Neural progenitor cell (in vitro differentiated cells): ENCODE data around the gene PMFBP1. TPM values are rescaled to one million over a fixed set of nuclear protein-coding genes. Genes with fewer than 3 reads are reported as not detected.
A peak's percentile ranks its signal among the peaks of the same experiment; 100 is the strongest.

Source experiments
- DNase-seq: peaks from one replicate; pipeline ENCODE4 v3.0.0-alpha.2; 2016; ENCODE audit warnings: low spot score
- H2AFZ ChIP-seq: fragments of 200-600 bp; sonication (generic); replicated peaks from 2 replicates; pipeline ENCODE4 v1.6.1; 2016; ENCODE audit warnings: antibody characterized with exemption
- H3F3A ChIP-seq: fragments of 200-600 bp; sonication (generic); 2 replicates; pipeline ENCODE4 v1.6.1; 2016; ENCODE audit warnings: antibody characterized with exemption, low read depth
- H3K27ac ChIP-seq: fragments of 200-600 bp; sonication (generic); 2 replicates; pipeline ENCODE4 v1.5.1; 2016; ENCODE audit warnings: mild to moderate bottlenecking
- H3K27me3 ChIP-seq: fragments of 200-600 bp; sonication (generic); 2 replicates; pipeline ENCODE4 v1.6.1; 2016; ENCODE audit warnings: mild to moderate bottlenecking, moderate library complexity
- H3K36me3 ChIP-seq: fragments of 200-600 bp; sonication (generic); 2 replicates; pipeline ENCODE4 v1.5.1; 2016
- H3K4me1 ChIP-seq: fragments of 200-600 bp; sonication (generic); 2 replicates; pipeline ENCODE4 v1.6.1; 2016; ENCODE audit warnings: mixed run types
- H3K4me2 ChIP-seq: fragments of 200-600 bp; sonication (generic); 2 replicates; pipeline ENCODE4 v1.6.1; 2016
- H3K4me3 ChIP-seq: fragments of 200-600 bp; sonication (generic); 2 replicates; pipeline ENCODE4 v1.5.1; 2016
- H3K79me2 ChIP-seq: fragments of 200-600 bp; sonication (generic); 2 replicates; pipeline ENCODE4 v1.6.1; 2016; ENCODE audit warnings: low read depth
- H3K9ac ChIP-seq: fragments of 200-600 bp; sonication (generic); 2 replicates; pipeline ENCODE4 v1.6.1; 2016
- H3K9me3 ChIP-seq: fragments of 200-600 bp; sonication (generic); 2 replicates; pipeline ENCODE4 v1.5.1; 2016; ENCODE audit warnings: low read depth
- H4K20me1 ChIP-seq: fragments of 200-600 bp; sonication (generic); 2 replicates; pipeline ENCODE4 v1.6.1; 2016; ENCODE audit warnings: low read depth
- H3K27ac Mint-ChIP-seq: 3 replicates; pipeline ENCODE4 v1.8.0; 2021; ENCODE audit warnings: mixed read lengths
- H3K27me3 Mint-ChIP-seq: 2 replicates; pipeline ENCODE4 v1.8.0; 2022; ENCODE audit warnings: low read depth, mild to moderate bottlenecking, inconsistent platforms, moderate library complexity, mixed read lengths; ENCODE audit not compliant: insufficient read depth
- H3K36me3 Mint-ChIP-seq: 3 replicates; pipeline ENCODE4 v1.8.0; 2021; ENCODE audit warnings: mixed read lengths
- H3K4me1 Mint-ChIP-seq: 3 replicates; pipeline ENCODE4 v1.8.0; 2021; ENCODE audit warnings: mixed read lengths
- H3K4me3 Mint-ChIP-seq: 3 replicates; pipeline ENCODE4 v1.8.0; 2021; ENCODE audit warnings: mild to moderate bottlenecking, moderate library complexity, mixed read lengths
- H3K9me3 Mint-ChIP-seq: 3 replicates; pipeline ENCODE4 v1.8.0; 2020; ENCODE audit warnings: mixed read lengths
- CTCF ChIP-seq: fragments of 200-600 bp; sonication (generic); IDR thresholded peaks from 2 replicates; pipeline ENCODE4 v1.5.1; 2017; ENCODE audit warnings: antibody characterized with exemption, mild to moderate bottlenecking
- EZH2 ChIP-seq: fragments of 200-600 bp; sonication (generic); IDR thresholded peaks from 2 replicates; pipeline ENCODE4 v1.6.1; 2017; ENCODE audit warnings: antibody characterized with exemption, mild to moderate bottlenecking, moderate library complexity
- EZH2phosphoT487 ChIP-seq: fragments of 200-600 bp; sonication (generic); IDR thresholded peaks from 2 replicates; pipeline ENCODE4 v1.6.1; 2017; ENCODE audit warnings: antibody characterized with exemption
- total RNA-seq: library from RNA; depleted of rRNA; stranded (reverse); fragments of >200 nt; gene quantifications from 2 replicates; pipeline ENCODE4 v1.2.3, GENCODE V29; 2015; ENCODE audit warnings: low replicate concordance

The PMFBP1 gene
- total RNA-seq, 1 donor from 2014 or later = 12.8 TPM

DNA sequence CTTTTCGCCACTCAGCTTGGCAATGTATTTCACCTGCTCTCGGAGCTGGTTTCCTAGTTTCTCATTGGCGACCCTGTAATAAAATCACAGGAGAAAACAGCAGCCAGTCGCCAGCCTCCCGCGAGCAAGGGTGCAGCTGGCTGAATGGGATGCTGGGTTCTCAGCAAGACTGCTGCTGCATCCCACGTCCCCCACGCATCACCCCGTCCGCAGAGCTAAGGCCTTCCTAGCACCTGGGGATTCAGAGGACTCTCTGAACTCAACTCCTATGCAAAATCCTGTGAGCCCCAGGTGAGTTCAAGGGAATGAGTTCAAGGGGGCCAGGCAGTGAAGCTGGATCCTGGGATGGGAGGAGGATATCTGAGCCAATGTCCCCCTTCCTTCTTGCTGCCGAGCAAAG, 49.0 kb downstream of the PMFBP1 start:
- H3K4me2 ChIP-seq = no peak overlapping the region
- no peaks in the 10 kb centered on the region for H3K27me3 ChIP-seq
- H3K27ac ChIP-seq = no peak overlapping the region
- no peak overlapping the region for H3K4me3 Mint-ChIP-seq
- TF ChIP-seq EZH2 (no peak), CTCF (no peak), EZH2phosphoT487 (no peak)
- no peak overlapping the region for H3K4me3 ChIP-seq
- no peaks in the 10 kb centered on the region for H3K36me3 ChIP-seq
- H3K4me1 Mint-ChIP-seq = peaks cover 21% of the 10 kb centered on the region
- H4K20me1 ChIP-seq = no peaks in the 10 kb centered on the region
- H3K9me3 Mint-ChIP-seq = no peaks in the 10 kb centered on the region
- no peak for DNase-seq
- peaks cover 6% of the 10 kb centered on the region for H3K4me1 ChIP-seq
- H3K9ac ChIP-seq = no peak overlapping the region
- no peaks in the 10 kb centered on the region for H3F3A ChIP-seq
- H3K79me2 ChIP-seq = no peaks in the 10 kb centered on the region
- peaks cover 3% of the 10 kb centered on the region for H3K27me3 Mint-ChIP-seq
- no peaks in the 10 kb centered on the region for H3K9me3 ChIP-seq
- H3K36me3 Mint-ChIP-seq = peaks cover 3% of the 10 kb centered on the region
- H3K27ac Mint-ChIP-seq = no peak overlapping the region
- H2AFZ ChIP-seq = no peak overlapping the region

GRCh38 chr16:72122308-72122707, 49.6 kb downstream of the PMFBP1 start:
- Mint-ChIP-seq H3K27ac (peak overlapping the region; percentile 60), H3K36me3 (peaks cover 3% of the 10 kb centered on the region), H3K4me3 (no peak overlapping the region), H3K9me3 (no peaks in the 10 kb centered on the region), H3K4me1 (peaks cover 21% of the 10 kb centered on the region), H3K27me3 (peaks cover 3% of the 10 kb centered on the region)
- H3K9ac ChIP-seq = no peak overlapping the region
- DNase-seq = no peak
- H3K9me3 ChIP-seq = no peaks in the 10 kb centered on the region
- no peaks in the 10 kb centered on the region for H3K27me3 ChIP-seq
- H3K36me3 ChIP-seq = no peaks in the 10 kb centered on the region
- no peak overlapping the region for H3K27ac ChIP-seq
- H3F3A ChIP-seq = no peaks in the 10 kb centered on the region
- H3K4me2 ChIP-seq = no peak overlapping the region
- H2AFZ ChIP-seq = no peak overlapping the region
- peaks cover 6% of the 10 kb centered on the region for H3K4me1 ChIP-seq
- H4K20me1 ChIP-seq = no peaks in the 10 kb centered on the region
- TF ChIP-seq EZH2 (no peak), CTCF (no peak), EZH2phosphoT487 (no peak)
- no peaks in the 10 kb centered on the region for H3K79me2 ChIP-seq
- no peak overlapping the region for H3K4me3 ChIP-seq

DNA sequence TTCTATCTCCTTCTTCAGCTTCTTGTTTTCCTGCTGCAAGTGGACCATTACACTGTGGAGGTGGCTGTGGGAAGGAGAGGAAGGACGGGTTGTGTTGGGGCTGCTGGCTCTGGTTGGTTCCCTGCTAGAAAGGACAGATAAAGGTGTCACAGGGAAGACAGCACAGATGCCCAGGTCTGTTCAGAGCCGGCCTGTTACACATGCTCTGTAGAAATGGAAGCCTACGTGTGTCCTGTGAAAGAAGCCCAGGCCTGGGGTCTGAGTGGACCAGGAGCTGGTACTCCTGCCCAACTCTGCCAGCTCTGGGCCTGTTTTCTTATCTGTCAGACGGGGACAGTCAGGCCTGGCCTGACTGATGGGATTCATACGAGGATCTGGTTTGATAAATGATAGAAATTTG, 51.9 kb downstream of the PMFBP1 start:
- Histone ChIP-seq H3K27ac (no peak overlapping the region), H3K4me1 (peaks cover under 1% of the 10 kb centered on the region), H3K79me2 (no peaks in the 10 kb centered on the region), H3K9me3 (no peaks in the 10 kb centered on the region), H4K20me1 (no peaks in the 10 kb centered on the region), H3K4me2 (no peak overlapping the region), H3K36me3 (no peaks in the 10 kb centered on the region), H2AFZ (no peak overlapping the region), H3K4me3 (no peak overlapping the region), H3F3A (no peaks in the 10 kb centered on the region), H3K27me3 (no peaks in the 10 kb centered on the region), H3K9ac (no peak overlapping the region)
- Mint-ChIP-seq H3K9me3 (no peaks in the 10 kb centered on the region), H3K36me3 (peaks cover 10% of the 10 kb centered on the region), H3K27me3 (peaks cover 3% of the 10 kb centered on the region), H3K4me1 (peaks cover 7% of the 10 kb centered on the region), H3K27ac (no peak overlapping the region), H3K4me3 (no peak overlapping the region)
- TF ChIP-seq EZH2 = no peak
- no peak for TF ChIP-seq EZH2phosphoT487
- TF ChIP-seq CTCF = no peak
- DNase-seq = no peak

DNA sequence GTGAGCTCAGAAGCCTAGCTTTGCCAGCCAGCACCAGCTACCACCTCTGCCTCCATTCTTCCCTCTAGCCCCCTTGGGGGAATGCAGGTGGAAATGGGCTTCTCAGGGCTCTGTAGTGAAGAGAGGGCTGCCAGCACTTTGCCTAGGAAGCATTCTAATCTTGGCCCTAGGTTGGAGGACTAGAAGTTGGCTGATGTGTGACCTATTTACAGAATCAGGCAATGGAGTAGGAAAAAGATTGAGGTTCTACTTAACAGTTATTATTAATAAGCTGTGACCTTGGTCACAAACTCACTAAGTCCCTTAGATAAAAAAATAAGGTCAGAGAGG, 58.4 kb downstream of the PMFBP1 start:
- no peak overlapping the region for H2AFZ ChIP-seq
- H3K4me2 ChIP-seq = no peak overlapping the region
- Mint-ChIP-seq H3K4me3 (no peak overlapping the region), H3K36me3 (peaks cover 26% of the 10 kb centered on the region), H3K27ac (no peak overlapping the region), H3K9me3 (no peaks in the 10 kb centered on the region), H3K27me3 (no peaks in the 10 kb centered on the region), H3K4me1 (peaks cover 11% of the 10 kb centered on the region)
- H3K79me2 ChIP-seq = no peaks in the 10 kb centered on the region
- no peaks in the 10 kb centered on the region for H3K36me3 ChIP-seq
- H3F3A ChIP-seq = no peaks in the 10 kb centered on the region
- no peak overlapping the region for H3K4me3 ChIP-seq
- TF ChIP-seq EZH2 (no peak), CTCF (no peak), EZH2phosphoT487 (no peak)
- no peaks in the 10 kb centered on the region for H3K4me1 ChIP-seq
- no peak overlapping the region for H3K27ac ChIP-seq
- DNase-seq = no peak
- H4K20me1 ChIP-seq = no peaks in the 10 kb centered on the region
- H3K9me3 ChIP-seq = no peaks in the 10 kb centered on the region
- no peak overlapping the region for H3K9ac ChIP-seq
- no peaks in the 10 kb centered on the region for H3K27me3 ChIP-seq
